ENCODE results near the gene DBP.

DBP gene

GRCh38 chr19:48611872-48612271, 25.3 kb downstream of the DBP start:
- Histone ChIP-seq H3K4me3 (ENCODE audit: low read length in 2 of 2) (no peak overlapping the region), H3K36me3 (replicated peaks in 1 of 2; ENCODE audit: control insufficient read depth in 2 of 2, insufficient read depth in 2 of 2, low read length in 2 of 2) (peaks cover 18 to 22% of the 10 kb centered on the region in 2 donors), H2BK5ac (ENCODE audit: low read length) (peak overlapping the region; percentile 42), H3K23ac (ENCODE audit: low read depth, low read length, poor library complexity) (peak overlapping the region; percentile 65), H2BK15ac (ENCODE audit: low read length) (no peak overlapping the region), H2AFZ (ENCODE audit: low read length) (no peak overlapping the region), H4K8ac (ENCODE audit: low read depth, low read length) (no peak overlapping the region), H3K9me3 (replicated peaks in 1 of 2; ENCODE audit: control insufficient read depth in 2 of 2, insufficient read depth in 1 of 2, low read depth in 1 of 2, low read length in 2 of 2) (no peaks in the 10 kb centered on the region), H2BK120ac (ENCODE audit: low read depth, low read length) (no peak overlapping the region), H3K9ac (ENCODE audit: low read depth, low read length, poor library complexity) (no peak overlapping the region), H3K14ac (ENCODE audit: low read length) (no peak overlapping the region), H2BK12ac (ENCODE audit: low read length) (peak overlapping the region; percentile 46), H3K27ac (replicated peaks; ENCODE audit: low read length) (no peak overlapping the region), H4K91ac (ENCODE audit: low read depth, low read length, poor library complexity) (no peak overlapping the region), H3K18ac (ENCODE audit: low read length) (no peak overlapping the region), H3K4me2 (ENCODE audit: insufficient read depth, low read length, poor library complexity, severe bottlenecking) (peak overlapping the region; percentile 2), H3K79me1 (ENCODE audit: low read depth, low read length) (peaks cover 6% of the 10 kb centered on the region), H3K27me3 (ENCODE audit: control insufficient read depth in 3 of 3, insufficient read depth in 3 of 3, low read depth in 1 of 3, low read length in 3 of 3) (no peaks in the 10 kb centered on the region), H3K4me1 (ENCODE audit: control insufficient read depth in 2 of 2, insufficient read depth in 1 of 2, low read depth in 1 of 2, low read length in 2 of 2) (peaks cover 0 to 20% of the 10 kb centered on the region in 2 donors), H2AK5ac (ENCODE audit: low read depth, low read length) (peak overlapping the region; percentile 75), H3K4ac (ENCODE audit: low read length) (no peak overlapping the region)
- DNase-seq (ENCODE audit: low spot score), result no peak
- no CpG with 5 or more reads among the region's 14 CpGs for WGBS, 2 donors (ENCODE audit: extremely low coverage in 2 of 2, insufficient read length in 2 of 2, insufficient replicate concordance in 1 of 2)

GRCh38 chr19:48609571-48610108, 27.5 kb downstream of the DBP start:
- Histone ChIP-seq H2BK120ac (ENCODE audit: low read depth, low read length) (no peak overlapping the region), H4K91ac (ENCODE audit: low read depth, low read length, poor library complexity) (no peak overlapping the region), H3K9ac (ENCODE audit: low read depth, low read length, poor library complexity) (peak overlapping the region; percentile 50), H3K14ac (ENCODE audit: low read length) (no peak overlapping the region), H3K23ac (ENCODE audit: low read depth, low read length, poor library complexity) (peak overlapping the region; percentile 65), H3K27me3 (ENCODE audit: control insufficient read depth in 3 of 3, insufficient read depth in 3 of 3, low read depth in 1 of 3, low read length in 3 of 3) (no peaks in the 10 kb centered on the region), H3K18ac (ENCODE audit: low read length) (no peak overlapping the region), H3K4ac (ENCODE audit: low read length) (no peak overlapping the region), H2BK12ac (ENCODE audit: low read length) (peak overlapping the region; percentile 90), H3K9me3 (replicated peaks in 1 of 2; ENCODE audit: control insufficient read depth in 2 of 2, insufficient read depth in 1 of 2, low read depth in 1 of 2, low read length in 2 of 2) (no peaks in the 10 kb centered on the region), H2AFZ (ENCODE audit: low read length) (no peak overlapping the region), H2AK5ac (ENCODE audit: low read depth, low read length) (peak overlapping the region; percentile 81), H4K8ac (ENCODE audit: low read depth, low read length) (no peak overlapping the region), H2BK5ac (ENCODE audit: low read length) (no peak overlapping the region), H3K79me1 (ENCODE audit: low read depth, low read length) (no peaks in the 10 kb centered on the region), H3K4me1 (ENCODE audit: control insufficient read depth in 2 of 2, insufficient read depth in 1 of 2, low read depth in 1 of 2, low read length in 2 of 2) (peaks cover 0 to 11% of the 10 kb centered on the region in 2 donors), H3K36me3 (replicated peaks in 1 of 2; ENCODE audit: control insufficient read depth in 2 of 2, insufficient read depth in 2 of 2, low read length in 2 of 2) (no peaks in the 10 kb centered on the region), H3K4me3 (ENCODE audit: low read length in 2 of 2) (peak overlapping the region in 1 of 2 donors; percentile 64), H3K4me2 (ENCODE audit: insufficient read depth, low read length, poor library complexity, severe bottlenecking) (no peak overlapping the region), H2BK15ac (ENCODE audit: low read length) (peak overlapping the region; percentile 67), H3K27ac (replicated peaks; ENCODE audit: low read length) (no peak overlapping the region)
- no peak for DNase-seq (ENCODE audit: low spot score)
- no CpG with 5 or more reads among the region's 20 CpGs for WGBS, 2 donors (ENCODE audit: extremely low coverage in 2 of 2, insufficient read length in 2 of 2, insufficient replicate concordance in 1 of 2)

DNA sequence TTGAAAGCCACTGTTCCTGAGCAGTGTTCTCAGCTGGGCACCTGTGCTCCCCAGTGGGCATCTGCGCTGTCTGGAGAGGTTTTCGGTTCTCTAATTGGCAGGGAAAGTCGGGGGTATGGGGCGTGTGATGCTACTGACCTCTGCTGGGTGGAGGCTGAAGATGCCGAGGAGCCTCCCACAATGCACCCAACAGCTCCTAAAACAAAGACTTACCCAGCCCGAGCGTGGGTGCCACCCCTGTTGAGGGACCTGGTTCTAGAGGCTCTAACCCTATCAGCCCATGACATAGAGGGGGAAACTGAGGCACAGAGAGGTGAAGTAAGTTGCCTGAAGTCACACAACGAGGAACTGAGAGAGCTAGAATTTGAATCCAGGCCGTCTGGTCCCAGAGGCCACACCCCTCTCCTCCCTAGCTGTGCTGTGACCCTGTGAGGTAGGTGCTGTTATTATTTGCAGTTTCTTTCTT, 28.3 kb downstream of the DBP start:
- H3K14ac ChIP-seq (ENCODE audit: low read length), result no peak overlapping the region
- H3K18ac ChIP-seq (ENCODE audit: low read length), result no peak overlapping the region
- no peaks in the 10 kb centered on the region for H3K27me3 ChIP-seq (ENCODE audit: control insufficient read depth in 3 of 3, insufficient read depth in 3 of 3, low read depth in 1 of 3, low read length in 3 of 3)
- H3K9me3 ChIP-seq (replicated peaks in 1 of 2; ENCODE audit: control insufficient read depth in 2 of 2, insufficient read depth in 1 of 2, low read depth in 1 of 2, low read length in 2 of 2), result no peaks in the 10 kb centered on the region
- DNase-seq (ENCODE audit: low spot score), result no peak
- H2BK15ac ChIP-seq (ENCODE audit: low read length), result no peak overlapping the region
- H2AK5ac ChIP-seq (ENCODE audit: low read depth, low read length), result no peak overlapping the region
- H3K9ac ChIP-seq (ENCODE audit: low read depth, low read length, poor library complexity), result no peak overlapping the region
- H3K4me3 ChIP-seq (ENCODE audit: low read length in 2 of 2), result no peak overlapping the region
- H2AFZ ChIP-seq (ENCODE audit: low read length), result peak overlapping the region; percentile 64
- no peak overlapping the region for H3K27ac ChIP-seq (replicated peaks; ENCODE audit: low read length)
- H3K4ac ChIP-seq (ENCODE audit: low read length), result no peak overlapping the region
- H3K23ac ChIP-seq (ENCODE audit: low read depth, low read length, poor library complexity), result no peak overlapping the region
- no peaks in the 10 kb centered on the region for H3K36me3 ChIP-seq (replicated peaks in 1 of 2; ENCODE audit: control insufficient read depth in 2 of 2, insufficient read depth in 2 of 2, low read length in 2 of 2)
- peaks cover 0 to 5% of the 10 kb centered on the region in 2 donors for H3K4me1 ChIP-seq (ENCODE audit: control insufficient read depth in 2 of 2, insufficient read depth in 1 of 2, low read depth in 1 of 2, low read length in 2 of 2)
- H2BK5ac ChIP-seq (ENCODE audit: low read length), result no peak overlapping the region
- no peak overlapping the region for H4K8ac ChIP-seq (ENCODE audit: low read depth, low read length)
- no peaks in the 10 kb centered on the region for H3K79me1 ChIP-seq (ENCODE audit: low read depth, low read length)
- H3K4me2 ChIP-seq (ENCODE audit: insufficient read depth, low read length, poor library complexity, severe bottlenecking), result no peak overlapping the region
- H4K91ac ChIP-seq (ENCODE audit: low read depth, low read length, poor library complexity), result no peak overlapping the region
- H2BK12ac ChIP-seq (ENCODE audit: low read length), result no peak overlapping the region
- WGBS, 2 donors (ENCODE audit: extremely low coverage in 2 of 2, insufficient read length in 2 of 2, insufficient replicate concordance in 1 of 2), result no CpG with 5 or more reads among the region's 9 CpGs
- no peak overlapping the region for H2BK120ac ChIP-seq (ENCODE audit: low read depth, low read length)

- no peak overlapping the region for H3K23ac ChIP-seq (ENCODE audit: low read depth, low read length, poor library complexity)
- H2BK12ac ChIP-seq (ENCODE audit: low read length), result no peak overlapping the region
- no peak overlapping the region for H3K4ac ChIP-seq (ENCODE audit: low read length)
- peak overlapping the region; percentile 71 for H3K14ac ChIP-seq (ENCODE audit: low read length)
- H3K18ac ChIP-seq (ENCODE audit: low read length), result no peak overlapping the region
- no peaks in the 10 kb centered on the region for H3K27me3 ChIP-seq (ENCODE audit: control insufficient read depth in 3 of 3, insufficient read depth in 3 of 3, low read depth in 1 of 3, low read length in 3 of 3)
- H3K79me1 ChIP-seq (ENCODE audit: low read depth, low read length), result no peaks in the 10 kb centered on the region
- no peak overlapping the region for H4K8ac ChIP-seq (ENCODE audit: low read depth, low read length)
- no peak overlapping the region for H3K4me3 ChIP-seq (ENCODE audit: low read length in 2 of 2)
- H2AK5ac ChIP-seq (ENCODE audit: low read depth, low read length), result peak overlapping the region; percentile 47
- no peaks in the 10 kb centered on the region for H3K4me1 ChIP-seq (ENCODE audit: control insufficient read depth in 2 of 2, insufficient read depth in 1 of 2, low read depth in 1 of 2, low read length in 2 of 2)
- no peak overlapping the region for H2BK5ac ChIP-seq (ENCODE audit: low read length)
- H4K91ac ChIP-seq (ENCODE audit: low read depth, low read length, poor library complexity), result no peak overlapping the region
- no peak overlapping the region for H3K9ac ChIP-seq (ENCODE audit: low read depth, low read length, poor library complexity)
- H2AFZ ChIP-seq (ENCODE audit: low read length), result no peak overlapping the region
- no peak for DNase-seq (ENCODE audit: low spot score)
- no peak overlapping the region for H2BK120ac ChIP-seq (ENCODE audit: low read depth, low read length)
- no peaks in the 10 kb centered on the region for H3K36me3 ChIP-seq (replicated peaks in 1 of 2; ENCODE audit: control insufficient read depth in 2 of 2, insufficient read depth in 2 of 2, low read length in 2 of 2)
- H3K9me3 ChIP-seq (replicated peaks in 1 of 2; ENCODE audit: control insufficient read depth in 2 of 2, insufficient read depth in 1 of 2, low read depth in 1 of 2, low read length in 2 of 2), result no peaks in the 10 kb centered on the region
- H3K4me2 ChIP-seq (ENCODE audit: insufficient read depth, low read length, poor library complexity, severe bottlenecking), result no peak overlapping the region
- H2BK15ac ChIP-seq (ENCODE audit: low read length), result no peak overlapping the region
- no peak overlapping the region for H3K27ac ChIP-seq (replicated peaks; ENCODE audit: low read length)
- WGBS, 2 donors (ENCODE audit: extremely low coverage in 2 of 2, insufficient read length in 2 of 2, insufficient replicate concordance in 1 of 2), result no CpG with 5 or more reads among the region's 7 CpGs
Measured at GRCh38 chr19:48607359-48607755, 29.8 kb downstream of the DBP start.

All from neuronal stem cell (in vitro differentiated cells).